Endothelial cell of umbilical vein (primary cell): ENCODE data around the gene LAG3. TPM values are rescaled to one million over a fixed set of nuclear protein-coding genes. Genes with fewer than 3 reads are reported as not detected.

Experiments used
- BruUV-seq: library from RNA; stranded (reverse); fragments of 400-500 nt; replicated peaks from 2 replicates; lab custom pipeline; 2021; lab: Mats Ljungman, UMichigan
- CTCF ChIA-PET: fragments of 300-600, 350-600 bp; sonication (Branson Sonifier 250); formaldehyde crosslinking; loops from one replicate; lab custom pipeline; 2021; ENCODE audit warnings: antibody characterized with exemption, inconsistent platforms; lab: Charles Lee
- POLR2A ChIA-PET: fragments of 300-600, 350-600 bp; sonication (Branson Sonifier 250); formaldehyde crosslinking; loops from one replicate; lab custom pipeline; 2021; ENCODE audit warnings: antibody characterized with exemption, inconsistent platforms; lab: Charles Lee
- DNase-seq: peaks from one replicate; pipeline ENCODE4 v3.0.0-alpha.2; 2011; ENCODE audit warnings: low read depth, low spot score
- FAIRE-seq: peaks from 2 replicates; lab custom pipeline; 2011; peaks lifted over from hg19 to GRCh38; lab: Jason Lieb, UNC
- H2AFZ ChIP-seq: 2 replicates; pipeline ENCODE4 v1.6.0; 2012; ENCODE audit warnings: low read depth, low read length, control low read depth, inconsistent platforms
- H3K27ac ChIP-seq: 2 replicates; pipeline ENCODE4 v1.5.1; 2011; ENCODE audit warnings: low read depth, mild to moderate bottlenecking, control low read depth, low read length, moderate library complexity; ENCODE audit not compliant: insufficient read depth
- H3K27me3 ChIP-seq, 2 experiments: 2 replicates each; pipeline versions ENCODE4 v1.6.0 to v1.6.1; 2011; ENCODE audit warnings: low read length in 2 of 2, mixed read lengths in 1 of 2; ENCODE audit not compliant: control insufficient read depth in 2 of 2, insufficient read depth in 2 of 2
- H3K36me3 ChIP-seq, 2 experiments: 2 replicates in 1 of 2; 3 replicates in 1 of 2; pipeline ENCODE4 v1.5.1; 2011; ENCODE audit warnings: low read length in 2 of 2, mild to moderate bottlenecking in 1 of 2, moderate library complexity in 1 of 2; ENCODE audit not compliant: control insufficient read depth in 2 of 2, insufficient read depth in 2 of 2; ENCODE audit errors: extremely low read depth in 1 of 2
- H3K4me1 ChIP-seq: 3 replicates; pipeline ENCODE4 v1.5.1; 2011; ENCODE audit warnings: mild to moderate bottlenecking, low read length; ENCODE audit not compliant: control insufficient read depth, insufficient read depth; ENCODE audit errors: extremely low read depth
- H3K4me2 ChIP-seq: 2 replicates; pipeline ENCODE4 v1.6.1; 2011; ENCODE audit warnings: low read length, control low read depth, mixed read lengths; ENCODE audit not compliant: insufficient read depth
- H3K4me3 ChIP-seq, 3 experiments: fragments of 200-600 bp in 1 of 3; sonication (generic), shearing (Covaris generic) in 1 of 3; replicated peaks in 1 of 3; 2 replicates each; pipeline ENCODE4 v1.5.1; 2011 to 2016; ENCODE audit warnings: control low read depth in 3 of 3, low read length in 3 of 3, mild to moderate bottlenecking in 2 of 3, inconsistent platforms in 1 of 3, low read depth in 1 of 3, moderate library complexity in 1 of 3; ENCODE audit not compliant: insufficient read depth in 1 of 3
- H3K79me2 ChIP-seq: 2 replicates; pipeline ENCODE4 v1.6.0; 2012; ENCODE audit warnings: low read length, inconsistent platforms; ENCODE audit not compliant: control insufficient read depth, insufficient read depth
- H3K9ac ChIP-seq: replicated peaks from 2 replicates; pipeline ENCODE3; 2011; ENCODE audit warnings: low read length, control low read depth; ENCODE audit not compliant: insufficient read depth; ENCODE audit errors: extremely low read depth
- H3K9me1 ChIP-seq: replicated peaks from 3 replicates; pipeline ENCODE4 v1.6.0; 2011; ENCODE audit warnings: mild to moderate bottlenecking, low read length; ENCODE audit not compliant: control insufficient read depth, insufficient read depth; ENCODE audit errors: extremely low read depth
- H3K9me3 ChIP-seq: replicated peaks from 2 replicates; pipeline ENCODE4 v1.5.1; 2012; ENCODE audit warnings: low read length, inconsistent platforms; ENCODE audit not compliant: control insufficient read depth, insufficient read depth
- H4K20me1 ChIP-seq: replicated peaks from 2 replicates; pipeline ENCODE3; 2011; ENCODE audit warnings: mild to moderate bottlenecking, low read length; ENCODE audit not compliant: control insufficient read depth, insufficient read depth; ENCODE audit errors: extremely low read depth
- EZH2 ChIP-seq: IDR thresholded peaks from 2 replicates; pipeline ENCODE4 v1.6.1; 2012; ENCODE audit warnings: borderline replicate concordance, low read depth, mild to moderate bottlenecking, moderate library complexity, low read length, inconsistent platforms; ENCODE audit not compliant: severe bottlenecking
- MYC ChIP-seq: IDR thresholded peaks from one replicate; pipeline ENCODE4 v1.6.1; 2011; ENCODE audit warnings: mild to moderate bottlenecking, low read depth, low read length
- POLR2A ChIP-seq: IDR thresholded peaks from 2 replicates; pipeline ENCODE4 v1.6.1; 2012; ENCODE audit warnings: low read depth, mild to moderate bottlenecking, control low read depth, low read length
- POLR2AphosphoS5 ChIP-seq: IDR thresholded peaks from 2 replicates; pipeline ENCODE4 v1.6.1; 2012; ENCODE audit warnings: low read depth, mild to moderate bottlenecking, control low read depth, low read length, moderate library complexity; ENCODE audit not compliant: insufficient read depth
- dilution Hi-C: fragments of 300-500 bp; cut with MboI; formaldehyde crosslinking; loops from one replicate; pipeline ENCODE4 v1.15.0; 2019; ENCODE audit warnings: low sequenced_read_pairs; ENCODE audit not compliant: extremely low pct_ligation_motif_present
- intact Hi-C: fragments of 100-400 bp; cut with micrococcal nuclease; formaldehyde crosslinking; loops from one replicate; pipeline ENCODE4 v1.10.0; 2022
- polyA plus RNA-seq, 4 experiments: library from polyadenylated mRNA; depleted of rRNA in 3 of 4; stranded (reverse) in 3 of 4; unstranded in 1 of 4; fragments of >200 nt; gene quantifications; 2 replicates each; pipeline versions ENCODE4 v1.2.1 to v1.2.3, GENCODE V29; 2011 to 2012; ENCODE audit warnings: missing spikeins in 1 of 4
- total RNA-seq: library from RNA; stranded (reverse); gene quantifications from 2 replicates; pipeline ENCODE4 v1.2.3, GENCODE V29; 2021
- TF ChIP-seq, protein P1 (sequence below): IDR thresholded peaks from 2 replicates; pipeline ENCODE4 v1.6.1; 2011; ENCODE audit not compliant: insufficient read depth, insufficient read length

The LAG3 gene
- total and polyA plus RNA-seq, 2 donors (not counting 3 experiments of a cell fraction or from before 2014, with no cell fraction given), result 1.3 to 3.8 TPM

DNA sequence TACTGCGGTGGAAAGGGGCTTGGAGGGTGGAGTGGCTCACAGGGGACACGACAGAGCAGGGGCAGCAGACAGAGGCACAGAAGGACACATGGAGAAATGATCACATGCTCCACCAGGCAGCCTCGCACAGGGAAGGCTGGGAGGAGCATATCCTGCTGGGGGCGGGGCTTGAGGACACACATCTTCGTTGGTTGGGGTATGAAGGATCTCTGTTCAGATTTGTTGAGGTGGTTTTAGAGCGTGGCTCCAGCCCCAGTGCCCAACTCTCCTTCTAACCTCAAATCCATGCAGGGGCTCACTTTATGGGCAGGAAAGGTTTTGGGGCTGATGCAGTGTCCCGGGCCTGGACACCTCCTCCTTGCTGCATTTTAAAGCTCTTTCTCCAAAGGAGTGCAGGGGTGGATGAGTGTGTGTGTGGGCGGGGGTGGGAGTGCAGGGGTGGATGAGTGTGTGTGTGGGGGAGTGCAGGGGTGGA lies 55.2 kb downstream of the LAG3 start:
- dilution Hi-C loops (no loop called here), intact Hi-C loops (no loop called here)
- POLR2A ChIA-PET, result no interaction called here
- Histone ChIP-seq H4K20me1 (no peaks in the 10 kb centered on the region), H2AFZ (peak overlapping the region; percentile 43), H3K9me3 (no peaks in the 10 kb centered on the region), H3K79me2 (peaks cover 25% of the 10 kb centered on the region), H3K4me2 (no peak overlapping the region), H3K27me3 (peaks cover under 1% of the 10 kb centered on the region in 2 experiments), H3K9me1 (no peaks in the 10 kb centered on the region), H3K27ac (no peak overlapping the region), H3K4me1 (peaks cover 20% of the 10 kb centered on the region), H3K4me3 (no peak overlapping the region), H3K9ac (no peak overlapping the region), H3K36me3 (peaks cover 0 to 8% of the 10 kb centered on the region in 2 experiments)
- CTCF ChIA-PET, result interaction anchor here (0.6 to 12.0 kb wide), 6 partner anchors 47 to 207 kb away, joined by 3 to 148 read pairs (median 7); partner anchors contain the start of genes MLF2 and PTMS
- peak; percentile 81 for DNase-seq
- no TSS peak for BruUV-seq
- peak; percentile 96 for FAIRE-seq
- TF ChIP-seq, protein P1, sequence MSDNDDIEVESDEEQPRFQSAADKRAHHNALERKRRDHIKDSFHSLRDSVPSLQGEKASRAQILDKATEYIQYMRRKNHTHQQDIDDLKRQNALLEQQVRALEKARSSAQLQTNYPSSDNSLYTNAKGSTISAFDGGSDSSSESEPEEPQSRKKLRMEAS, result peak; percentile 38
- TF ChIP-seq EZH2 (no peak), POLR2A (peak; percentile 50), MYC (no peak), POLR2AphosphoS5 (peak; percentile 34)

Other genes starting within 250 kb of the LAG3 start
- 4,245 and 4,648 TPM in 2 replicates for gene GAPDH, start 238.0 kb upstream of the LAG3 start, total RNA-seq
- 8,748 and 10,370 TPM in 2 replicates for gene GAPDH, start 238.0 kb upstream of the LAG3 start, polyA plus RNA-seq
- gene IFFO1, start 216.5 kb upstream of the LAG3 start, total RNA-seq, result 26.4 and 27.7 TPM in 2 replicates
- gene IFFO1, start 216.5 kb upstream of the LAG3 start, polyA plus RNA-seq, result 41.0 and 41.2 TPM in 2 replicates
- gene NOP2, start 204.2 kb upstream of the LAG3 start, total RNA-seq, result 58.5 and 63.6 TPM in 2 replicates
- 17.8 and 26.3 TPM in 2 replicates for gene NOP2, start 204.2 kb upstream of the LAG3 start, polyA plus RNA-seq
- gene CHD4, start 165.1 kb upstream of the LAG3 start, total RNA-seq, result 192 and 216 TPM in 2 replicates
- gene CHD4, start 165.1 kb upstream of the LAG3 start, polyA plus RNA-seq, result 119 and 127 TPM in 2 replicates
- gene LPAR5, start 136.6 kb upstream of the LAG3 start, total RNA-seq, result not detected in 2 replicates
- 0.23 and 0.41 TPM in 2 replicates for gene LPAR5, start 136.6 kb upstream of the LAG3 start, polyA plus RNA-seq
- gene ACRBP, start 125.1 kb upstream of the LAG3 start, total RNA-seq, result 0.97 and 1.3 TPM in 2 replicates
- gene ACRBP, start 125.1 kb upstream of the LAG3 start, polyA plus RNA-seq, result 5.5 and 5.7 TPM in 2 replicates
- gene ING4, start 109.4 kb upstream of the LAG3 start, total RNA-seq, result 26.3 and 34.7 TPM in 2 replicates
- 49.6 and 52.0 TPM in 2 replicates for gene ING4, start 109.4 kb upstream of the LAG3 start, polyA plus RNA-seq
- gene ZNF384, start 83.1 kb upstream of the LAG3 start, total RNA-seq, result 52.8 and 58.5 TPM in 2 replicates
- 58.3 and 67.5 TPM in 2 replicates for gene ZNF384, start 83.1 kb upstream of the LAG3 start, polyA plus RNA-seq
- 0.14 and 0.55 TPM in 2 replicates for gene PIANP, start 71.7 kb upstream of the LAG3 start, total RNA-seq
- 0.08 and 0.10 TPM in 2 replicates for gene PIANP, start 71.7 kb upstream of the LAG3 start, polyA plus RNA-seq
- 36.5 and 41.1 TPM in 2 replicates for gene COPS7A, start 48.5 kb upstream of the LAG3 start, total RNA-seq
- gene COPS7A, start 48.5 kb upstream of the LAG3 start, polyA plus RNA-seq, result 104 and 112 TPM in 2 replicates
- 136 and 147 TPM in 2 replicates for gene MLF2, start 19.4 kb upstream of the LAG3 start, total RNA-seq
- gene MLF2, start 19.4 kb upstream of the LAG3 start, polyA plus RNA-seq, result 306 and 319 TPM in 2 replicates
- 518 and 555 TPM in 2 replicates for gene PTMS, start 6.2 kb upstream of the LAG3 start, total RNA-seq
- gene PTMS, start 6.2 kb upstream of the LAG3 start, polyA plus RNA-seq, result 661 and 787 TPM in 2 replicates
- gene CD4, start 17.0 kb downstream of the LAG3 start, total RNA-seq, result not detected in 2 replicates
- gene CD4, start 17.0 kb downstream of the LAG3 start, polyA plus RNA-seq, result not detected in 2 replicates
- gene GPR162, start 49.3 kb downstream of the LAG3 start, total RNA-seq, result 8.1 and 13.7 TPM in 2 replicates
- 9.0 and 9.7 TPM in 2 replicates for gene GPR162, start 49.3 kb downstream of the LAG3 start, polyA plus RNA-seq
- gene P3H3, start 55.9 kb downstream of the LAG3 start, total RNA-seq, result 76.5 and 92.6 TPM in 2 replicates
- gene P3H3, start 55.9 kb downstream of the LAG3 start, polyA plus RNA-seq, result 70.2 and 75.9 TPM in 2 replicates
- gene GNB3, start 68.4 kb downstream of the LAG3 start, total RNA-seq, result 9.4 and 14.6 TPM in 2 replicates
- 12.0 and 12.6 TPM in 2 replicates for gene GNB3, start 68.4 kb downstream of the LAG3 start, polyA plus RNA-seq
- 44.3 and 44.8 TPM in 2 replicates for gene CDCA3, start 78.8 kb downstream of the LAG3 start, total RNA-seq
- 53.5 and 67.2 TPM in 2 replicates for gene CDCA3, start 78.8 kb downstream of the LAG3 start, polyA plus RNA-seq
- 126 and 135 TPM in 2 replicates for gene USP5, start 79.6 kb downstream of the LAG3 start, total RNA-seq
- gene USP5, start 79.6 kb downstream of the LAG3 start, polyA plus RNA-seq, result 68.9 and 69.4 TPM in 2 replicates
- gene TPI1, start 95.0 kb downstream of the LAG3 start, total RNA-seq, result 643 and 676 TPM in 2 replicates
- gene TPI1, start 95.0 kb downstream of the LAG3 start, polyA plus RNA-seq, result 1,816 and 2,057 TPM in 2 replicates
- 3.9 and 6.9 TPM in 2 replicates for gene SPSB2, start 100.8 kb downstream of the LAG3 start, total RNA-seq
- 3.8 and 5.6 TPM in 2 replicates for gene SPSB2, start 100.8 kb downstream of the LAG3 start, polyA plus RNA-seq
- 2.7 and 3.5 TPM in 2 replicates for gene LRRC23, start 132.3 kb downstream of the LAG3 start, total RNA-seq
- 2.8 and 3.1 TPM in 2 replicates for gene LRRC23, start 132.3 kb downstream of the LAG3 start, polyA plus RNA-seq
- 13.8 and 18.6 TPM in 2 replicates for gene ENO2, start 142.1 kb downstream of the LAG3 start, total RNA-seq
- 9.1 and 11.4 TPM in 2 replicates for gene ENO2, start 142.1 kb downstream of the LAG3 start, polyA plus RNA-seq
- 117 and 122 TPM in 2 replicates for gene ATN1, start 155.4 kb downstream of the LAG3 start, total RNA-seq
- gene ATN1, start 155.4 kb downstream of the LAG3 start, polyA plus RNA-seq, result 46.4 and 47.1 TPM in 2 replicates
- not detected in 2 replicates for gene RNU7-1, start 171.3 kb downstream of the LAG3 start, total RNA-seq
- not detected in 2 replicates for gene RNU7-1, start 171.3 kb downstream of the LAG3 start, polyA plus RNA-seq
- 153 and 167 TPM in 2 replicates for gene C12orf57, start 171.5 kb downstream of the LAG3 start, total RNA-seq
- 729 and 802 TPM in 2 replicates for gene C12orf57, start 171.5 kb downstream of the LAG3 start, polyA plus RNA-seq
- gene PTPN6, start 178.8 kb downstream of the LAG3 start, total RNA-seq, result 1.6 and 1.8 TPM in 2 replicates
- gene PTPN6, start 178.8 kb downstream of the LAG3 start, polyA plus RNA-seq, result 0.25 and 0.38 TPM in 2 replicates
- gene PHB2, start 198.1 kb downstream of the LAG3 start, total RNA-seq, result 231 and 244 TPM in 2 replicates
- 390 and 409 TPM in 2 replicates for gene PHB2, start 198.1 kb downstream of the LAG3 start, polyA plus RNA-seq
- 54.7 and 56.6 TPM in 2 replicates for gene EMG1, start 198.4 kb downstream of the LAG3 start, total RNA-seq
- gene EMG1, start 198.4 kb downstream of the LAG3 start, polyA plus RNA-seq, result 32.7 and 57.7 TPM in 2 replicates
- gene LPCAT3, start 246.0 kb downstream of the LAG3 start, total RNA-seq, result 29.3 and 29.5 TPM in 2 replicates
- gene LPCAT3, start 246.0 kb downstream of the LAG3 start, polyA plus RNA-seq, result 36.0 and 37.1 TPM in 2 replicates